ACC112 (cell line): ENCODE data around the gene ULK4.
A peak's percentile ranks its signal among the peaks of the same experiment; 100 is the strongest.
"Not testable (repeated sequence)": the region's sequence is repeated elsewhere in the genome, so short reads cannot be mapped to it uniquely, and the experiment has no call there.

Source experiments
- H2AFZ ChIP-seq: fragments of 200-600 bp; sonication (generic); one replicate; pipeline ENCODE4 v1.6.0; 2017; ENCODE audit warnings: antibody characterized with exemption, low read length; ENCODE audit not compliant: unreplicated experiment
- H3K27ac ChIP-seq: fragments of 200-600 bp; sonication (generic); 2 replicates; pipeline ENCODE4 v1.5.1; 2014; ENCODE audit warnings: low read depth, mild to moderate bottlenecking, antibody characterized with exemption, low read length, moderate library complexity
- H3K27me3 ChIP-seq: fragments of 200-600 bp; sonication (generic); 2 replicates; pipeline ENCODE4 v1.6.1; 2014; ENCODE audit warnings: mild to moderate bottlenecking, antibody characterized with exemption, low read length, moderate library complexity, mixed read lengths; ENCODE audit not compliant: insufficient read depth
- H3K36me3 ChIP-seq: fragments of 200-600 bp; sonication (generic); 2 replicates; pipeline ENCODE4 v1.6.1; 2016; ENCODE audit warnings: mild to moderate bottlenecking, antibody characterized with exemption, low read length, moderate library complexity, mixed read lengths; ENCODE audit not compliant: insufficient read depth
- H3K4me1 ChIP-seq: fragments of 200-600 bp; sonication (generic); one replicate; pipeline ENCODE4 v1.6.1; 2016; ENCODE audit warnings: low read length, mixed read lengths; ENCODE audit not compliant: insufficient read depth, unreplicated experiment, control insufficient read depth
- H3K4me3 ChIP-seq: fragments of 200-600 bp; sonication (generic); 2 replicates; pipeline ENCODE4 v1.5.1; 2014; ENCODE audit warnings: mild to moderate bottlenecking, low read depth, low read length
- H3K79me2 ChIP-seq: fragments of 200-600 bp; sonication (generic); one replicate; pipeline ENCODE4 v1.6.0; 2016; ENCODE audit warnings: low read length; ENCODE audit not compliant: control insufficient read depth, unreplicated experiment, insufficient read depth

The ULK4 gene

GRCh38 chr3:41693799-41694198 lies 268.1 kb downstream of the ULK4 start:
- H3K79me2 ChIP-seq: no peaks in the 10 kb centered on the region
- no peaks in the 10 kb centered on the region for H3K27me3 ChIP-seq
- no peaks in the 10 kb centered on the region for H3K36me3 ChIP-seq
- no peak overlapping the region for H3K27ac ChIP-seq
- no peak overlapping the region for H3K4me3 ChIP-seq
- peaks cover 6% of the 10 kb centered on the region for H3K4me1 ChIP-seq
- H2AFZ ChIP-seq: no peak overlapping the region

GRCh38 chr3:41690766-41691563 lies 270.9 kb downstream of the ULK4 start:
- Histone ChIP-seq H3K27me3 (no peaks in the 10 kb centered on the region), H3K27ac (no peak overlapping the region), H2AFZ (no peak overlapping the region), H3K36me3 (no peaks in the 10 kb centered on the region), H3K79me2 (no peaks in the 10 kb centered on the region), H3K4me3 (no peak overlapping the region), H3K4me1 (peaks cover 6% of the 10 kb centered on the region)

GRCh38 chr3:41688595-41689380 lies 273.1 kb downstream of the ULK4 start:
- no peak overlapping the region for H3K4me3 ChIP-seq

GRCh38 chr3:41684797-41685735 lies 276.8 kb downstream of the ULK4 start:
- Histone ChIP-seq H3K36me3 (no peaks in the 10 kb centered on the region), H2AFZ (no peak overlapping the region), H3K4me1 (peaks cover 35% of the 10 kb centered on the region), H3K27me3 (no peaks in the 10 kb centered on the region), H3K27ac (no peak overlapping the region), H3K79me2 (no peaks in the 10 kb centered on the region), H3K4me3 (no peak overlapping the region)

More at GRCh38 chr3:41688595-41689380, 273.1 kb downstream of the ULK4 start:
- Histone ChIP-seq H3K4me1 (peaks cover 9% of the 10 kb centered on the region), H3K27me3 (no peaks in the 10 kb centered on the region), H3K27ac (no peak overlapping the region), H3K79me2 (no peaks in the 10 kb centered on the region), H2AFZ (no peak overlapping the region), H3K36me3 (no peaks in the 10 kb centered on the region)

- Histone ChIP-seq H3K27ac (peak overlapping the region; percentile 73), H3K4me3 (no peak overlapping the region), H3K79me2 (no peaks in the 10 kb centered on the region), H3K27me3 (no peaks in the 10 kb centered on the region), H3K4me1 (peaks cover 35% of the 10 kb centered on the region), H3K36me3 (no peaks in the 10 kb centered on the region), H2AFZ (no peak overlapping the region)
Measured at GRCh38 chr3:41683666-41684350, 278.1 kb downstream of the ULK4 start.

- no peak overlapping the region for H2AFZ ChIP-seq
- H3K4me3 ChIP-seq: no peak overlapping the region
- H3K27me3 ChIP-seq: no peaks in the 10 kb centered on the region
- H3K36me3 ChIP-seq: no peaks in the 10 kb centered on the region
- H3K27ac ChIP-seq: peak overlapping the region; percentile 73
- peaks cover 35% of the 10 kb centered on the region for H3K4me1 ChIP-seq
- H3K79me2 ChIP-seq: no peaks in the 10 kb centered on the region
Measured at GRCh38 chr3:41682996-41683395, 278.9 kb downstream of the ULK4 start.

- Histone ChIP-seq H3K4me3 (no peak overlapping the region), H3K79me2 (no peaks in the 10 kb centered on the region), H3K36me3 (no peaks in the 10 kb centered on the region), H2AFZ (no peak overlapping the region), H3K27ac (peak overlapping the region; percentile 73), H3K4me1 (peaks cover 35% of the 10 kb centered on the region), H3K27me3 (no peaks in the 10 kb centered on the region)
Measured at GRCh38 chr3:41682382-41682781, 279.5 kb downstream of the ULK4 start.

- peak overlapping the region; percentile 73 for H3K27ac ChIP-seq
- H2AFZ ChIP-seq: no peak overlapping the region
- H3K4me3 ChIP-seq: no peak overlapping the region
Measured at GRCh38 chr3:41681479-41681878, 280.4 kb downstream of the ULK4 start.

GRCh38 chr3:41679374-41679773 lies 282.5 kb downstream of the ULK4 start:
- Histone ChIP-seq H2AFZ (no peak overlapping the region), H3K79me2 (no peaks in the 10 kb centered on the region), H3K4me3 (no peak overlapping the region), H3K27ac (no peak overlapping the region), H3K36me3 (no peaks in the 10 kb centered on the region), H3K4me1 (peaks cover 35% of the 10 kb centered on the region), H3K27me3 (no peaks in the 10 kb centered on the region)

More at GRCh38 chr3:41681479-41681878, 280.4 kb downstream of the ULK4 start:
- H3K4me1 ChIP-seq: peaks cover 35% of the 10 kb centered on the region
- H3K79me2 ChIP-seq: no peaks in the 10 kb centered on the region
- no peaks in the 10 kb centered on the region for H3K27me3 ChIP-seq
- no peaks in the 10 kb centered on the region for H3K36me3 ChIP-seq

- H3K27me3 ChIP-seq, H3K4me3 ChIP-seq, H2AFZ ChIP-seq, H3K4me1 ChIP-seq, H3K27ac ChIP-seq, H3K79me2 ChIP-seq, H3K36me3 ChIP-seq: not testable (repeated sequence)
Measured at GRCh38 chr3:41675102-41675501, 286.8 kb downstream of the ULK4 start.
